Measurements from ENCODE around the gene ASAP2.
"Not testable (repeated sequence)": the region's sequence is repeated elsewhere in the genome, so short reads cannot be mapped to it uniquely, and the experiment has no call there.

The ASAP2 gene

DNA sequence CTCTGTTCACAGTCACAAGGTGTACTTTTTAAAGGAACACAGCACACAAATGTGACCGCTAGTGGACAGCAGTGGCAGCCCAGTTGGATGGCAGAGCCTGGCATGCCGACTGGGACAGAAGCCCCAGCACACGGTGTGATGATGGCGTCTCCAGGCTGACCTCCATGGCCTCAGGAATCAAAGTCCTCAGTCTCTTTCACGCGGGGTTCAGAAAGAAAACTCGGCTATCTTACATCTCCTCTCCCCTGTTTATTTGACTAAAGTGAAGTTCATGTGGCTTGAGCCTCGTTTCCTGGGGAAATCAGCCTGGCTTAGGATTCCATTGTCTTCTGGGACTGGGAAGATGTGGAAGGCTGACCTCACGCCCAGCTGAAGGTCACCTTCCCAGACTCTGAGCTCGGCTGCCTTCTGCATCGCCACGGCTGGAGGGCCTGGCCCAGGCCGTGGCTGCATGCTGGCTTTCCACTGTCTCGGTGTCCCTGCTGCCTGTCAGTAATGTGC, 56.1 kb downstream of the ASAP2 start:
- no peak for DNase-seq (ENCODE audit: low spot score)
- TF ChIP-seq, protein P1, sequence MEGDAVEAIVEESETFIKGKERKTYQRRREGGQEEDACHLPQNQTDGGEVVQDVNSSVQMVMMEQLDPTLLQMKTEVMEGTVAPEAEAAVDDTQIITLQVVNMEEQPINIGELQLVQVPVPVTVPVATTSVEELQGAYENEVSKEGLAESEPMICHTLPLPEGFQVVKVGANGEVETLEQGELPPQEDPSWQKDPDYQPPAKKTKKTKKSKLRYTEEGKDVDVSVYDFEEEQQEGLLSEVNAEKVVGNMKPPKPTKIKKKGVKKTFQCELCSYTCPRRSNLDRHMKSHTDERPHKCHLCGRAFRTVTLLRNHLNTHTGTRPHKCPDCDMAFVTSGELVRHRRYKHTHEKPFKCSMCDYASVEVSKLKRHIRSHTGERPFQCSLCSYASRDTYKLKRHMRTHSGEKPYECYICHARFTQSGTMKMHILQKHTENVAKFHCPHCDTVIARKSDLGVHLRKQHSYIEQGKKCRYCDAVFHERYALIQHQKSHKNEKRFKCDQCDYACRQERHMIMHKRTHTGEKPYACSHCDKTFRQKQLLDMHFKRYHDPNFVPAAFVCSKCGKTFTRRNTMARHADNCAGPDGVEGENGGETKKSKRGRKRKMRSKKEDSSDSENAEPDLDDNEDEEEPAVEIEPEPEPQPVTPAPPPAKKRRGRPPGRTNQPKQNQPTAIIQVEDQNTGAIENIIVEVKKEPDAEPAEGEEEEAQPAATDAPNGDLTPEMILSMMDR (IDR thresholded peaks at IDR 0.05; ENCODE audit: extremely low read depth, insufficient read depth, missing control alignments) = no peak
- in situ Hi-C loops (cut with MboI; ENCODE audit: low pct_unique_long_range_greater_than_20kb, low sequenced_read_pairs, unreplicated experiment) = no loop called here

DNA sequence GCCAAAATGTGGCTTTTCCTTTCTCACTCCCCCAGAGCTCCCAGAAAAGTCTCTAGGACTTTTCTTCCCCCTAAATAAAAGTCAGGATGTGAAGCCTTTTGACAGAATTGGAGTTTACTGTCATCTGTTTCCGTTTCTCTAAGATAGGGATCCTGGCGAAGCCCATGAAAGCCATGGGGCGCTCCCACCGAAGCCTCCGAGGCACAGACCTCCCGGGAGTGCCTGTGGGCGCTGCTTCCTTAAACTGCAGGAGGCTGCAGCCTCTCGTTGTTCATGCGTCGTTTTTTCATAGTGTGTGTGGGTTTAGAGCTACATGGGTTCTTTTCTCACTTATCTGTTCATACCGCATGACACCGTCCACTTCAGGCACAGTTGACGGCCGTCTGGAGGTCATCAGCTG, 56.8 kb downstream of the ASAP2 start:
- TF ChIP-seq, protein P1 (IDR thresholded peaks at IDR 0.05; ENCODE audit: extremely low read depth, insufficient read depth, missing control alignments) = no peak
- in situ Hi-C loops (cut with MboI; ENCODE audit: low pct_unique_long_range_greater_than_20kb, low sequenced_read_pairs, unreplicated experiment) = no loop called here
- no peak for DNase-seq (ENCODE audit: low spot score)

DNA sequence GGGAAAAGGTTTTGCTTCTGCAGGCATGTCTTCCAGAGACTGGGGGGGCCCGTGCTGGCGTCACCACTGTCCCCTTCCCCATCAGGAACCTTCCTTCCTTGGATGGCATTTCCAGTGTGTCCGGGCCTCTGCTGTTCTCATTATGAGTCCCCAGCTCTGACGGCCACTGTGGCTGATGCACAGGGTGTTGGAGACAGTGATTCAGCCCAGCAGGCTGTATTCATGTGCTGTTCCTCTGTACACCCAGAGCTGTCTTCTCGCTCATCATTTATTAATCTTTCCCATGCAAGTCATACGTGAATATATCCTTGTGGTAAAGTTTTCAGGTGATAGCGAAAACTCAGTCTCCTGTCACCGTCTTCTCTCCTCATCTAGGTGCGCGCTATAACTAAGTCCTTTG, 57.7 kb downstream of the ASAP2 start:
- in situ Hi-C loops (cut with MboI; ENCODE audit: low pct_unique_long_range_greater_than_20kb, low sequenced_read_pairs, unreplicated experiment) = no loop called here
- TF ChIP-seq, protein P1 (IDR thresholded peaks at IDR 0.05; ENCODE audit: extremely low read depth, insufficient read depth, missing control alignments) = no peak
- DNase-seq (ENCODE audit: low spot score) = no peak

DNA sequence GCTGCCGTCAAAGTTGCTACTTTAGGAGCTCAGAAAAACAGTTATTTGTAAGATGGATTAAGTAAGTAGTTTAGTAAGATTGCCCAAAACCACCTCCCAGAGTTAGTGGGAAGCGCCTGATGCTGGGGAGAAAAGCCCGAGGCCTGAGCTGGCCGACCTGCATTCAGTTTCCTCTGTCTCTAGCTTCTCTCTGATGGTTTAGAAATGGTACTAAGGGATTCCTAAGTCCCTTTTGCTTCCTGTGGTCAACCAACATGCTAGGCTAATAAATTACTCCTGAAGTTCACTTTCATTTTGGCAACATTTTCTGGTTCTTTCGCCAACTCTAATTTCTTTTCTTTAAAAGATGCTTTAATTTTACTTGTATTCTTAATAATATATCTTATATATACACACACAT, 60.1 kb downstream of the ASAP2 start:
- no peak for DNase-seq (ENCODE audit: low spot score)
- TF ChIP-seq, protein P1 (IDR thresholded peaks at IDR 0.05; ENCODE audit: extremely low read depth, insufficient read depth, missing control alignments) = no peak
- in situ Hi-C loops (cut with MboI; ENCODE audit: low pct_unique_long_range_greater_than_20kb, low sequenced_read_pairs, unreplicated experiment) = no loop called here

DNA sequence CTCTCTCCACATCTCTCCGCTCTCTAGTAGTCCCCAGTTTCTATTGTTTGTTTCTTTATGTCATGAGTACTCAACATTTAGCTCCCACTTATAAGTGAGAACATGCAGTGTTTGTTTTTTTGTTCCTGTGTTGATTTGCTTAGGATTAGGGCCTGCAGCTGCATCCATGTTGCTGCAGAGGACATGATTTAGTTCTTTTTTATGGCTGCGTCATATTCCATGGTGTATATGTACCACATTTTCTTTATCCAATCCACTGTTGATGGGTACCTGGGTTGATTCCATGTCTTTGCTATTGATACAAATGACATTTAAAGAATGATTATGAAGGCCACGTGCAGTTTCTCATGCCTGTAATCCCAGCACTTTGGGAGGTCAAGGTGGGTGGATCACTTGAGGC, 60.7 kb downstream of the ASAP2 start:
- DNase-seq (ENCODE audit: low spot score); in situ Hi-C loops (cut with MboI; ENCODE audit: low pct_unique_long_range_greater_than_20kb, low sequenced_read_pairs, unreplicated experiment): not testable (repeated sequence)

DNA sequence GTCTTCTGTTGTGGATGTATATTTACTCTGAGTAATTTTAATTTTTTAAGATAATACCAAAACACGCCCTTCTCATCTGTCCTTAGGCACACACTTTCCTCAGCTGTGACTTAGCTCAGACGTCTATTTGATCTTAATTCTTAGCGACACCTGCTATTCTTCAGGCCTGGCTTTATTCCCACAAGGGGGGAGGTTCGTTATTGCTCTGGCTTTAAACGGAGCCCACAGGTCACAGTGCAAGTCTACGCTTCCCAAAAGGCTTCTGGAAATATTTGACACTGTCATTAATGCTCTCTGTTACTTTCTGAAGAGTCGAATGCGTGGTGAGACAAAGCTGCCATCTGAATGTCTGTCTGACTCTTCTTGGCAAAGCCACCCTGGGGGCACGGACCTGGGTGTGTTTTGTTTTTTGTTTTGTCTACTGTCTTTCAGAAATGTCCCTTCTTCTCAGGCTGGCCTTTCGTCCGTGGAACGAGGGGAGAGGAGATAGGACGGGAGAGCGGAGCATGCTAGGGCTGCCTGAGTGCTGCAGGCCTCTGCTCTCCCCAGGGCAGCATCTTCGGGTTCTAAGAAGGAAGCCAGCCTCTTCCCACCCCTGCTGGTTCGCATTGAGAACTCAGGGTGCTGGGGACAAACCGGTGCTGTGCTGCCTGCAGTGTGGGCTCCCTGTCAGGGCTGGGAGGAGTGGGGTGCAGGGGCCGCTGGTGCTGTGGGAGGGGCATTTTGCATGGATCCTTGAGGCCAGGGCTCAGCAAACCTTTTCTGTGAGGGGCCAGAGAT, 61.9 kb downstream of the ASAP2 start:
- in situ Hi-C loops (cut with MboI; ENCODE audit: low pct_unique_long_range_greater_than_20kb, low sequenced_read_pairs, unreplicated experiment) = no loop called here
- no peak for DNase-seq (ENCODE audit: low spot score)
- TF ChIP-seq, protein P1 (IDR thresholded peaks at IDR 0.05; ENCODE audit: extremely low read depth, insufficient read depth, missing control alignments) = no peak

DNA sequence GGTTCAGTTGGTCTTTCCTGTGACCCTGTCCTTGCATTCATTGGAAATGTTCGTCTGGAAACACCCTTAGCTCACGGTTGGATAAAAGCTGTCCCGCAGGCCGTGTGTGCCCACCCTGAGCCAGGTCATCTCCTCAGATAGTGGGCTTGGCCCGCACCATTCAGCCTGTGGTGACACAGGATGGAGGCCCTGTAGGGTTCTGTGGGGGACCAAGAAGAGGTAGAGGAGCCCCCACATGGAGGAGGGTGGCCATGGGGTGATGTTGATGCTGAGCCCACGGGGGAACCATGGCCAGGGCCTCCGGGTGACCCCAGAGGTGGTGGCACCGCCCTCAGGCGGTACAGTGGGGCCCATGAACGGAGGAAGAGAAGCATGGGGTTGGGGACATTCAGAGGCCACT, 62.7 kb downstream of the ASAP2 start:
- TF ChIP-seq, protein P1 (IDR thresholded peaks at IDR 0.05; ENCODE audit: extremely low read depth, insufficient read depth, missing control alignments) = no peak
- no peak for DNase-seq (ENCODE audit: low spot score)
- in situ Hi-C loops (cut with MboI; ENCODE audit: low pct_unique_long_range_greater_than_20kb, low sequenced_read_pairs, unreplicated experiment) = no loop called here

Data from GM13977 (cell line).